Stimulated activated CD8-positive, alpha-beta memory T cell treated with anti-CD3 and anti-CD28 coated beads, Interleukin-15, amount 100 ng/mL, for 4 hours (primary cell): ENCODE results near the gene LTC4S.
A peak's percentile ranks its signal among the peaks of the same experiment; 100 is the strongest.
"Not testable (repeated sequence)": the region's sequence is repeated elsewhere in the genome, so short reads cannot be mapped to it uniquely, and the experiment has no call there.

Experiments used
- DNase-seq, 2 donors: peaks; one replicate each; pipeline ENCODE4 v3.0.0-alpha.2; 2020; ENCODE audit warnings: low read depth in 2 of 2

LTC4S gene

GRCh38 chr5:179823937-179824744 lies 30.4 kb downstream of the LTC4S start:
- DNase-seq = no peak

GRCh38 chr5:179824745-179825112 lies 30.9 kb downstream of the LTC4S start:
- no peak for DNase-seq

- DNase-seq = no peak
These were observed 31.9 kb downstream of the LTC4S start for GRCh38 chr5:179825655-179826182.

GRCh38 chr5:179827680-179828079 lies 33.9 kb downstream of the LTC4S start:
- DNase-seq = peak in 1 of 2 donors; percentile 45

- DNase-seq = no peak
These were observed 35.1 kb downstream of the LTC4S start for GRCh38 chr5:179828756-179829421.

GRCh38 chr5:179829732-179830435 lies 36.1 kb downstream of the LTC4S start:
- DNase-seq = no peak

- DNase-seq = no peak
These were observed 37.2 kb downstream of the LTC4S start for GRCh38 chr5:179830818-179831468.

GRCh38 chr5:179832039-179832745 lies 38.4 kb downstream of the LTC4S start:
- DNase-seq = no peak

- no peak for DNase-seq
These were observed 39.4 kb downstream of the LTC4S start for GRCh38 chr5:179833056-179833708.

GRCh38 chr5:179833709-179834070 lies 39.9 kb downstream of the LTC4S start:
- DNase-seq = no peak

GRCh38 chr5:179834120-179834519 lies 40.3 kb downstream of the LTC4S start:
- DNase-seq = no peak

GRCh38 chr5:179834871-179835270 lies 41.1 kb downstream of the LTC4S start:
- not testable (repeated sequence) for DNase-seq

- DNase-seq = peak; percentile 26 to 35
These were observed 42.6 kb downstream of the LTC4S start for GRCh38 chr5:179836225-179837019.

GRCh38 chr5:179837076-179838011 lies 43.6 kb downstream of the LTC4S start:
- no peak for DNase-seq

- DNase-seq = no peak
These were observed 45.8 kb downstream of the LTC4S start for GRCh38 chr5:179839328-179840256.

- DNase-seq = no peak
These were observed 46.5 kb downstream of the LTC4S start for GRCh38 chr5:179840321-179840720.

- DNase-seq = no peak
These were observed 47.0 kb downstream of the LTC4S start for GRCh38 chr5:179840766-179841165.

GRCh38 chr5:179841621-179842020 lies 47.8 kb downstream of the LTC4S start:
- DNase-seq = no peak
